Natural killer cell treated with Interleukin-12 subunit alpha and Interleukin-12 subunit beta and Interleukin-15 and Interleukin-18, amount 100 ng/mL, for 72 hours (primary cell): ENCODE results near the gene CLK3. TPM values are rescaled to one million over a fixed set of nuclear protein-coding genes. Genes with fewer than 3 reads are reported as not detected.
"Not testable (repeated sequence)": the region's sequence is repeated elsewhere in the genome, so short reads cannot be mapped to it uniquely, and the experiment has no call there.

ENCODE experiments used
- ATAC-seq, 2 donors: fragments of 150-1000 bp; cut with Tn5 transposase in 1 of 2; sonication (Bioruptor Pico), chemical (Tn5 transposase) in 1 of 2; 2 replicates each; pipeline ENCODE4 v1.10.0; 2021
- DNase-seq: peaks from one replicate; pipeline ENCODE4 v3.0.0; 2022; ENCODE audit warnings: low spot score
- H3K27ac Mint-ChIP-seq, 2 donors: 1 replicate in 1 of 2; 2 replicates in 1 of 2; pipeline ENCODE4 v1.8.0; 2022; ENCODE audit warnings: mixed read lengths in 2 of 2, mild to moderate bottlenecking in 1 of 2, moderate library complexity in 1 of 2
- H3K27me3 Mint-ChIP-seq, 2 donors: 1 replicate in 1 of 2; 2 replicates in 1 of 2; pipeline ENCODE4 v1.8.0; 2022; ENCODE audit warnings: mixed read lengths in 2 of 2
- H3K36me3 Mint-ChIP-seq: one replicate; pipeline ENCODE4 v1.8.0; 2022; ENCODE audit warnings: mixed read lengths
- H3K4me1 Mint-ChIP-seq, 2 donors: 1 replicate in 1 of 2; 2 replicates in 1 of 2; pipeline ENCODE4 v1.8.0; 2022; ENCODE audit warnings: low read depth in 2 of 2, mixed read lengths in 2 of 2, mild to moderate bottlenecking in 1 of 2
- H3K4me3 Mint-ChIP-seq: one replicate; pipeline ENCODE4 v1.8.0; 2022; ENCODE audit warnings: mixed read lengths
- H3K9me3 Mint-ChIP-seq: 2 replicates; pipeline ENCODE4 v1.8.0; 2022; ENCODE audit warnings: mixed read lengths
- total RNA-seq, 2 donors: library from RNA; stranded (reverse); gene quantifications; one replicate each; pipeline ENCODE4 v1.2.3, GENCODE V29; 2022

Gene CLK3
- total RNA-seq, 2 donors from 2014 or later: 148 TPM

GRCh38 chr15:74593122-74593521 lies 22.5 kb upstream of the CLK3 start:
- no peaks in the 10 kb centered on the region for H3K9me3 Mint-ChIP-seq

DNA sequence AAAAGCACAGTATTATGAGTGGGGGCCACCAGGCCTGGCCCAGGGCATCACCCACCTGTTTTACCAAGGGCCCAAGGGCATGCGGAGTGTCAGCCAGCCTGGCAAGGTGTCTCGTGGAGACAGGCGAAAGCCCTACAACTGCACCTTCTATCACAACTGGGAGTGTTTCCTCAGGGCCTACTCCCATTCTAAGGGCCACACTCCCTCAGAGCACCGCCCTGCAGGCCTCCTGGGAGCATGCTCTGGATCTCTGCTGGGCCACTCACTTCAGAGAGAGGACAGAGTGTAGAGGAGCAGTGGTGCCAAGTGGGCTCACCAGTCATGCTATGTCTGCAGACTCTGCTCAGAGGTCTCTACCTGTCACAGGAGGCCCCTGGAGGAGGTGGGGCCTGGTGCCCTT lies 21.2 kb upstream of the CLK3 start:
- no peaks in the 10 kb centered on the region for H3K27me3 Mint-ChIP-seq
- ATAC-seq: no peak
- H3K4me3 Mint-ChIP-seq: no peak overlapping the region
- H3K27ac Mint-ChIP-seq: no peak overlapping the region
- H3K4me1 Mint-ChIP-seq: peaks cover 13 to 17% of the 10 kb centered on the region in 2 donors
- peaks cover 16% of the 10 kb centered on the region for H3K36me3 Mint-ChIP-seq
- DNase-seq: no peak
- H3K9me3 Mint-ChIP-seq: no peaks in the 10 kb centered on the region

More at GRCh38 chr15:74593122-74593521, 22.5 kb upstream of the CLK3 start:
- no peak for DNase-seq
- Mint-ChIP-seq H3K27me3 (no peaks in the 10 kb centered on the region), H3K4me1 (peaks cover 7% of the 10 kb centered on the region in 2 donors), H3K36me3 (peaks cover 16% of the 10 kb centered on the region), H3K27ac (no peak overlapping the region), H3K4me3 (no peak overlapping the region)
- ATAC-seq: no peak

DNA sequence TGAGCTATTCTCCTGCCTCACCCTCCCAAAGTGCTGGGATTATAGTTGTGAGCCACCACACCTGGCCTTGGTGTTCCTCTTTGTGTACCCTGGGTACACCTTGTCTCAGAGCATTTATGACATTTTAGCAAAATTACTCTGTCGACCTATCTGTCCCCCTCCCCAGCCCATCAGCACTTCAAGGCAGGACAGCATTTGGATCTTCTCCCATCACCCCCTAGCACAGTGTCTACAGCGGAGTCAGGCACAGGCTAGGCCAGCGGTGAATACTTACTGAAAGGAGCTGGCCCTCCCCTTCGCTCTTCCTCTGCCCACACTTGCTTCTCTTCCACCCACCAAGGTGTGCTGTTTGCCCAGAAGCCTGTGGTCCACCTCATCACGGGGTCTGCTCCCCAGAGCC lies 20.4 kb upstream of the CLK3 start:
- peaks cover 9% of the 10 kb centered on the region for H3K36me3 Mint-ChIP-seq
- no peaks in the 10 kb centered on the region for H3K27me3 Mint-ChIP-seq
- ATAC-seq (no peak), DNase-seq (no peak)
- no peaks in the 10 kb centered on the region for H3K9me3 Mint-ChIP-seq
- no peak overlapping the region for H3K4me3 Mint-ChIP-seq
- peak overlapping the region in 1 of 2 donors; percentile 63 for H3K27ac Mint-ChIP-seq
- peaks cover 13 to 17% of the 10 kb centered on the region in 2 donors for H3K4me1 Mint-ChIP-seq

- not testable (repeated sequence) for DNase-seq, H3K27me3 Mint-ChIP-seq, ATAC-seq, H3K4me3 Mint-ChIP-seq, H3K36me3 Mint-ChIP-seq, H3K9me3 Mint-ChIP-seq
- Mint-ChIP-seq H3K27ac (peak overlapping the region in 1 of 2 donors; percentile 56), H3K4me1 (peaks cover 13 to 17% of the 10 kb centered on the region in 2 donors)
These were observed 18.9 kb upstream of the CLK3 start for GRCh38 chr15:74596736-74597135.

DNA sequence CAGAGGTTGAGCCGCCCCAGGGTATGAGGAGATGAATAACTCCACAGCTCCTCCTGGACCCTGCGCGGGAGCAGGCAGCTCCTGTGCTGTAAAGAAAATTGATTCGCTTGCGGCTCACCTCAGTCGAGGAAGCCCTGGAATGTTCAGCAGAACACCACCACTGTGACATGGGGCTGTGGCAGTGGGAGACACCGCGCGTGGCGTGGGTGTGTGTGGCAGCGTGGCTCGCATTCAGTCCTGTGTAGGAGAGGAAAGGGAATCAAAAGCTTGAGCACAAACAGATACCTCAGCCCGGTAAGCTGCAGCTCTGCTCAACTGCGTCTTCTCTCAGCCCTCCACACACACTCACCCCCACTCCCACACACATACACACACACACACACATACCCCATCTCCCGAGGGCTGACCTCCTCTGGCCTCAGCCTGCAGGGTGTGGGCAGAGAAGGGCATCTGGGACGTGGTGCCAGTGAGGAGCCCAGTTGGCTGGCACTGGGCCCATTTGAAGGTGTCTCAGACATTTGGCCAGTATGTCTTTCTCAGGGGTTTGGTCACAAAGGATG lies 18.4 kb upstream of the CLK3 start:
- peaks cover 13 to 17% of the 10 kb centered on the region in 2 donors for H3K4me1 Mint-ChIP-seq
- not testable (repeated sequence) for ATAC-seq, H3K27ac Mint-ChIP-seq, H3K36me3 Mint-ChIP-seq, H3K9me3 Mint-ChIP-seq, DNase-seq, H3K4me3 Mint-ChIP-seq, H3K27me3 Mint-ChIP-seq

- DNase-seq: peak; percentile 90
- Mint-ChIP-seq H3K27me3 (no peaks in the 10 kb centered on the region), H3K4me1 (peaks cover 13 to 19% of the 10 kb centered on the region in 2 donors), H3K4me3 (peak overlapping the region; percentile 95), H3K9me3 (no peaks in the 10 kb centered on the region), H3K36me3 (peaks cover 5% of the 10 kb centered on the region), H3K27ac (peak overlapping the region; percentile 81 to 92)
- peak; percentile 95 to 97 for ATAC-seq
These were observed 17.4 kb upstream of the CLK3 start for GRCh38 chr15:74598126-74598842.

GRCh38 chr15:74599156-74599555 lies 16.5 kb upstream of the CLK3 start:
- Mint-ChIP-seq H3K9me3 (no peaks in the 10 kb centered on the region), H3K4me3 (peak overlapping the region; percentile 95), H3K36me3 (no peaks in the 10 kb centered on the region), H3K27ac (no peak overlapping the region), H3K27me3 (no peaks in the 10 kb centered on the region), H3K4me1 (peaks cover 13 to 19% of the 10 kb centered on the region in 2 donors)
- ATAC-seq: no peak
- DNase-seq: no peak

DNA sequence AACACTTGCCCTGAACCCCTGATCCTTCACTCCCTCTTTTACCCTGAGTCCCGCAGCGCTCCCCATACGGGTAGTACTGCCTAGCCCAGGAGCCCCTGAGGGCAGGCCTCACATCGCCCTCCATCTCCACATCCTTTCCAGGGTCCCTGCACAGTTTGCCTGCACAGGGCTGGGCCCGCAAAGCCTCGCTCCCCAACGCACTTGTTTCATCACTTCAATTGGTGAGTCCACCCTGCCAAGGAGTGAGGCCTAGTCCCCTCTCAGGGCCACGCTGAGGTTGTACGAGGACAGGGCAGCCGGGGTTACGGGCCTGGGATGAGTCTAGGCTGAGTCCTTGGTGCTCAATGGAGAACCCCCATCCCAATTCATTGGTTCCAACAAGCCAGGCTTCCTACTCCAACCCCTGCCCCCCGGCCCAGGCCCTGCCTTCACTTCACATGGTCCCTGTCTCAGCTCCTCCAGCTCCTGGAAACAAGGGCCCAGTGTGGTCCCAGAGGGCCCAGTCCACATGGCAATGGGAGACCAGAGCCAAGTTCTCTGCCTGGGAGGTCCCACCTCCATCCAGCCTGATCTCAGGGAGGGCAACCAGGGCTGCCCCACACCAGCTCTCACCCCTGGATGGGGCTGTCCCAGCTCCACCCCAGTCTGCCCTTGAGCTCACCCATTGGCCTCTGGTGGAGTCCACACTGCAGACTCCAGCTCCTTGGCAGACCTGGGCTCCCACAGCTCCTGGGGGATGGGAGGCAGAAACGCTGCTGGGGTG lies 12.4 kb upstream of the CLK3 start:
- H3K4me3 Mint-ChIP-seq: no peak overlapping the region
- no peak overlapping the region for H3K27ac Mint-ChIP-seq
- peaks cover 6 to 12% of the 10 kb centered on the region in 2 donors for H3K4me1 Mint-ChIP-seq
- H3K9me3 Mint-ChIP-seq: no peaks in the 10 kb centered on the region
- no peaks in the 10 kb centered on the region for H3K36me3 Mint-ChIP-seq
- no peak for DNase-seq
- peak in 1 of 2 donors; percentile 7 for ATAC-seq
- no peaks in the 10 kb centered on the region for H3K27me3 Mint-ChIP-seq

- DNase-seq (no peak), ATAC-seq (no peak)
- Mint-ChIP-seq H3K36me3 (no peaks in the 10 kb centered on the region), H3K27me3 (no peaks in the 10 kb centered on the region), H3K4me1 (peaks cover 0 to 6% of the 10 kb centered on the region in 2 donors), H3K4me3 (no peak overlapping the region), H3K9me3 (no peaks in the 10 kb centered on the region), H3K27ac (no peak overlapping the region)
These were observed 11.6 kb upstream of the CLK3 start for GRCh38 chr15:74603789-74604705.

DNA sequence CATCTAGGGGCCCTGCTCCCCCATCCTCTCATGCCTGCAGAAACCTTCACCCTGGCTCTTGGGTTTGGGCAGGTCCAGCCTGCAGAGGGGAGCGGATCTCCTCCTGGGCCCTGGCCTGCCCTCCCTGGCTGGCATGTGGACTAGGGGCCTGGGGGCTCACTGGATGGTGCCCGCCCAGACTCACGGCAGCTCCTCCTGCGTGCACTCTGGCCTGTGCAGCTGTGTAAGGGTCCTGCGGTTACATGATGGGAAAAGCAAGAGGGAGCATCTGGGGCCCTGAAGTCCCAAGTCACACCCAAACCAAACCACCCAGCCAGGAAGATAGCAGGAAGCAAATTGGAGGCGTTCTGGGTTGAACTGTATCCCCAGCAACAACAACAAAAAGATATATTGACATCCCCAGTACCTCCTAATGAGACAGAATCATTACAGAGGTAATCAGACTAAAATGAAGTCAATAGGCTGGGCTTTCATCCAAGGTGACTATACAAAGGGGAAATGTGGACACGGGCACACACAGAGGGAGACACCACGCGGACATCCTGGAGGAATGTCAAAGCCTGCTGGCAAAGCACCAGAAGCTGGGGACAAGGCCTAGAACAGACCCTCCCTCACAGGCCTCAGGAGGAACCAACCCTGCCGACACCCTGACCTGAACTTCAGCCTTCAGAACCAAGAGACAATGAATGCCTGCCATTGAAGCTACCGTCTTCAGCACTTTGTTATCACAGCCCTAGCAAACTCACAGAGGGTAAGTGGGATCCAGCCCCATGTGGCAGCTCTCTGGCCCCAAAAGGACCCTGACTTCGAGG lies 10.4 kb upstream of the CLK3 start:
- no peak overlapping the region for H3K27ac Mint-ChIP-seq
- H3K4me3 Mint-ChIP-seq: no peak overlapping the region
- no peaks in the 10 kb centered on the region for H3K9me3 Mint-ChIP-seq
- no peaks in the 10 kb centered on the region for H3K36me3 Mint-ChIP-seq
- no peak for ATAC-seq
- no peaks in the 10 kb centered on the region for H3K27me3 Mint-ChIP-seq
- no peak for DNase-seq
- peaks cover 0 to 2% of the 10 kb centered on the region in 2 donors for H3K4me1 Mint-ChIP-seq

DNA sequence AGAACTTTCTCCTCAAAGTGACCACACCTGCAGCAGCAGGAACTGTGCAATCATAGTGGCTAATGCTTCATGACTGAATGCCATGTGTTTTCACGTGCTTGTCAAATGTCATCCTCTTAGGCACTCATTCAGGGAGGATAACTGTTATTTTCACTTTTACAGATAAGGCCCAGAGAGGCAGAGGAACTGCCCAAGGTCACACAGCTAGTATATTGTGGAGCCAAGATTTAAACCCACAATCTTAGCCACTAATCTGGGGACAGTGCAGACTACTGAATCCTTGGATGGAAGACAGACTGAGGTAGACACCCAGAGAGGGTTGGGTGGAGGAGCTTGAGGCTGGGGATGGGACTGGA lies 9.9 kb upstream of the CLK3 start:
- Mint-ChIP-seq H3K4me1 (peaks cover 0 to 2% of the 10 kb centered on the region in 2 donors), H3K9me3 (no peaks in the 10 kb centered on the region), H3K27ac (no peak overlapping the region), H3K27me3 (no peaks in the 10 kb centered on the region), H3K36me3 (no peaks in the 10 kb centered on the region), H3K4me3 (no peak overlapping the region)
- DNase-seq (no peak), ATAC-seq (no peak)

DNA sequence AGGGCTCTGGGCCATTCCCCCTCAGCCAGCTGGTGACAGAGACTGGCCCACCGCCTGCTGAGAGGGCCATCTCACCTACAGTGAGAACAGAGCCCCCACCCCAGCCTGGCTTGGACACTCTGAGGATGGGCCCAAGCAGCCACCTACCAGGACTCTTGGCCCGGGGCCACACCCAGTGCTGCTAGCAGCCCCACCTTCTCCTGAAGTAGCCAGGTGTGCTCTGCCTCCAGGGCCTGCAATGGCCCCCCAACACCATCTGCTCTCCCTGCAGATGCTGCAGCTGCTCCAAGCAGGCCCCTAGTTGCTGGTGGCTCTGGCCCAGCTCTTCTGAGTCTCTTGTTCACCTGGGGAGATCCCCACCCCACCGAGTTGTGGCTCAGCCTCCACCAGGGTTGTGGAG lies 6.8 kb upstream of the CLK3 start:
- Mint-ChIP-seq H3K27ac (no peak overlapping the region), H3K4me3 (no peak overlapping the region), H3K27me3 (no peaks in the 10 kb centered on the region), H3K4me1 (peaks cover 4 to 6% of the 10 kb centered on the region in 2 donors), H3K9me3 (no peaks in the 10 kb centered on the region), H3K36me3 (no peaks in the 10 kb centered on the region)
- DNase-seq (no peak), ATAC-seq (no peak)

- Mint-ChIP-seq H3K9me3 (no peaks in the 10 kb centered on the region), H3K4me3 (no peak overlapping the region), H3K36me3 (no peaks in the 10 kb centered on the region), H3K4me1 (peaks cover 6% of the 10 kb centered on the region in 2 donors), H3K27me3 (no peaks in the 10 kb centered on the region), H3K27ac (no peak overlapping the region)
- DNase-seq (no peak), ATAC-seq (no peak)
These were observed 5.7 kb upstream of the CLK3 start for GRCh38 chr15:74609938-74610301.
